GM21390 (cell line): ENCODE data around the gene WIPF2.
"Not testable (repeated sequence)": the region's sequence is repeated elsewhere in the genome, so short reads cannot be mapped to it uniquely, and the experiment has no call there.

ENCODE experiments used
- ATAC-seq: cut with Tn5 transposase; IDR thresholded peaks from one replicate; pipeline ENCODE4 v1.9.1; 2021; ENCODE audit not compliant: unreplicated experiment

WIPF2 gene

GRCh38 chr17:40293363-40293762 lies 74.3 kb downstream of the WIPF2 start:
- ATAC-seq: no peak

- no peak for ATAC-seq
Observed at GRCh38 chr17:40295488-40296436, 76.7 kb downstream of the WIPF2 start.

- no peak for ATAC-seq
Observed at GRCh38 chr17:40297511-40297910, 78.4 kb downstream of the WIPF2 start.

- no peak for ATAC-seq
Observed at GRCh38 chr17:40298726-40299125, 79.6 kb downstream of the WIPF2 start.

GRCh38 chr17:40299159-40299757 lies 80.2 kb downstream of the WIPF2 start:
- ATAC-seq: not testable (repeated sequence)

GRCh38 chr17:40301315-40301714 lies 82.2 kb downstream of the WIPF2 start:
- ATAC-seq: no peak

GRCh38 chr17:40303009-40303657 lies 84.0 kb downstream of the WIPF2 start:
- ATAC-seq: no peak

- ATAC-seq: no peak
Observed at GRCh38 chr17:40303708-40304551, 84.8 kb downstream of the WIPF2 start.

GRCh38 chr17:40304552-40304863 lies 85.4 kb downstream of the WIPF2 start:
- ATAC-seq: not testable (repeated sequence)

- ATAC-seq: not testable (repeated sequence)
Observed at GRCh38 chr17:40304866-40305265, 85.8 kb downstream of the WIPF2 start.

GRCh38 chr17:40306395-40306794 lies 87.3 kb downstream of the WIPF2 start:
- ATAC-seq: no peak

GRCh38 chr17:40307001-40307730 lies 88.1 kb downstream of the WIPF2 start:
- ATAC-seq: no peak

- ATAC-seq: no peak
Observed at GRCh38 chr17:40307740-40308239, 88.7 kb downstream of the WIPF2 start.

GRCh38 chr17:40309031-40309948 lies 90.2 kb downstream of the WIPF2 start, which contains the start of gene RARA:
Gene RARA, plus strand, starts transcription at chr17:40309180. Its CDS starts 22,039 bp downstream, at chr17:40331219.
- no peak for ATAC-seq

GRCh38 chr17:40309949-40310510 lies 90.9 kb downstream of the WIPF2 start:
- ATAC-seq: no peak

- no peak for ATAC-seq
Observed at GRCh38 chr17:40310882-40311391, 91.8 kb downstream of the WIPF2 start.

- no peak for ATAC-seq
Observed at GRCh38 chr17:40311575-40311974, 92.5 kb downstream of the WIPF2 start.

- no peak for ATAC-seq
Observed at GRCh38 chr17:40312131-40312731, 93.1 kb downstream of the WIPF2 start.
